ENCODE measurements around the gene NDUFA3. TPM values are rescaled to one million over a fixed set of nuclear protein-coding genes. Genes with fewer than 3 reads are reported as not detected.

Gene NDUFA3
- total RNA-seq, 4 donors from 2014 or later, result 4.7 to 65.8 (median 5.5) TPM; not detected in 1

GRCh38 chr19:54153731-54154326 is 51.2 kb downstream of the NDUFA3 start:
- intact Hi-C loops (cut with DNase I; ENCODE audit: low total_unique reads), result no loop called here
- Histone ChIP-seq H3K36me3 (no peaks in the 10 kb centered on the region), H3K4me3 (no peak overlapping the region), H3K27me3 (no peaks in the 10 kb centered on the region), H3K27ac (no peak overlapping the region), H3K9me3 (no peaks in the 10 kb centered on the region), H3K4me1 (peaks cover 0 to 3% of the 10 kb centered on the region in 2 donors)
- no peak for DNase-seq
- no peak for TF ChIP-seq POLR2A (IDR thresholded peaks at IDR 0.05)
- no peak for TF ChIP-seq CTCF (IDR thresholded peaks at IDR 0.05)

GRCh38 chr19:54154603-54155345 is 52.1 kb downstream of the NDUFA3 start:
- peaks cover 0 to 4% of the 10 kb centered on the region in 2 donors for H3K4me1 ChIP-seq
- no peak overlapping the region for H3K27ac ChIP-seq
- TF ChIP-seq POLR2A (IDR thresholded peaks at IDR 0.05) (no peak), CTCF (IDR thresholded peaks at IDR 0.05) (no peak)
- H3K9me3 ChIP-seq, result no peaks in the 10 kb centered on the region
- intact Hi-C loops (cut with DNase I; ENCODE audit: low total_unique reads), result no loop called here
- no peaks in the 10 kb centered on the region for H3K36me3 ChIP-seq
- no peaks in the 10 kb centered on the region for H3K27me3 ChIP-seq
- no peak overlapping the region for H3K4me3 ChIP-seq
- no peak for DNase-seq

GRCh38 chr19:54155694-54156093 is 53.0 kb downstream of the NDUFA3 start:
- intact Hi-C loops (cut with DNase I; ENCODE audit: low total_unique reads), result no loop called here
- Histone ChIP-seq H3K36me3 (no peaks in the 10 kb centered on the region), H3K4me3 (no peak overlapping the region), H3K4me1 (peaks cover 0 to 4% of the 10 kb centered on the region in 2 donors), H3K27me3 (no peaks in the 10 kb centered on the region), H3K9me3 (no peaks in the 10 kb centered on the region), H3K27ac (no peak overlapping the region)
- TF ChIP-seq CTCF (IDR thresholded peaks at IDR 0.05) (no peak), POLR2A (IDR thresholded peaks at IDR 0.05) (no peak)
- no peak for DNase-seq

- no peak for TF ChIP-seq POLR2A (IDR thresholded peaks at IDR 0.05)
- DNase-seq, result no peak
- no peaks in the 10 kb centered on the region for H3K27me3 ChIP-seq
- no peaks in the 10 kb centered on the region for H3K36me3 ChIP-seq
- no peaks in the 10 kb centered on the region for H3K9me3 ChIP-seq
- no peak overlapping the region for H3K27ac ChIP-seq
- intact Hi-C loops (cut with DNase I; ENCODE audit: low total_unique reads), result no loop called here
- H3K4me1 ChIP-seq, result peaks cover 0 to 4% of the 10 kb centered on the region in 2 donors
- H3K4me3 ChIP-seq, result no peak overlapping the region
Measured at GRCh38 chr19:54156490-54156889, 53.8 kb downstream of the NDUFA3 start.

GRCh38 chr19:54156953-54157352 is 54.3 kb downstream of the NDUFA3 start:
- TF ChIP-seq POLR2A (IDR thresholded peaks at IDR 0.05), result no peak
- no peak for TF ChIP-seq CTCF (IDR thresholded peaks at IDR 0.05)
- Histone ChIP-seq H3K4me1 (peaks cover 0 to 4% of the 10 kb centered on the region in 2 donors), H3K36me3 (no peaks in the 10 kb centered on the region), H3K4me3 (no peak overlapping the region), H3K9me3 (no peaks in the 10 kb centered on the region), H3K27ac (no peak overlapping the region), H3K27me3 (no peaks in the 10 kb centered on the region)
- intact Hi-C loops (cut with DNase I; ENCODE audit: low total_unique reads), result no loop called here
- DNase-seq, result no peak

Other genes starting within 250 kb of the NDUFA3 start
- gene MYADM, start 235.0 kb upstream of the NDUFA3 start, total RNA-seq, result 100 to 1,000 TPM in 1 of 4 donors, 10 to 100 TPM in 3; 22.7 to 386 (median 77.4) TPM
- gene PRKCG, start 220.7 kb upstream of the NDUFA3 start, total RNA-seq, result under 1 TPM in 1 of 4 donors, not detected in 3; 0.69 TPM
- 1 to 10 TPM in 1 of 4 donors, not detected in 3; 1.0 TPM for gene CACNG7, start 193.6 kb upstream of the NDUFA3 start, total RNA-seq
- gene CACNG8, start 139.9 kb upstream of the NDUFA3 start, total RNA-seq, result under 1 TPM in 2 of 4 donors, not detected in 2; 0.21 to 0.24 TPM
- 1 to 10 TPM in 1 of 4 donors, under 1 TPM in 1, not detected in 2; 0.55 to 1.7 TPM for gene CACNG6, start 111.2 kb upstream of the NDUFA3 start, total RNA-seq
- gene VSTM1, start 39.0 kb upstream of the NDUFA3 start, total RNA-seq, result not detected
- gene TARM1, start 21.5 kb upstream of the NDUFA3 start, total RNA-seq, result not detected
- 1 to 10 TPM in 1 of 4 donors, under 1 TPM in 1, not detected in 2; 0.91 to 6.5 TPM for gene OSCAR, start 2.1 kb upstream of the NDUFA3 start, total RNA-seq
- 10 to 100 TPM in 2 of 4 donors, 1 to 10 TPM in 1, under 1 TPM in 1; 0.88 to 37.1 (median 9.9) TPM for gene TFPT, start 12.8 kb downstream of the NDUFA3 start, total RNA-seq
- gene PRPF31, start 12.9 kb downstream of the NDUFA3 start, total RNA-seq, result 10 to 100 TPM; 17.9 to 97.3 (median 52.6) TPM
- gene CNOT3, start 34.9 kb downstream of the NDUFA3 start, total RNA-seq, result 10 to 100 TPM in 2 of 4 donors, 1 to 10 TPM in 1, under 1 TPM in 1; 0.88 to 41.6 (median 9.9) TPM
- gene LENG1, start 56.9 kb downstream of the NDUFA3 start, total RNA-seq, result 10 to 100 TPM in 2 of 4 donors, 1 to 10 TPM in 2; 3.7 to 52.8 (median 23.8) TPM
- 10 to 100 TPM in 1 of 4 donors, 1 to 10 TPM in 2, not detected in 1; 1.3 to 31.0 (median 3.0) TPM for gene TMC4, start 70.3 kb downstream of the NDUFA3 start, total RNA-seq
- gene MBOAT7, start 86.7 kb downstream of the NDUFA3 start, total RNA-seq, result 10 to 100 TPM in 3 of 4 donors, 1 to 10 TPM in 1; 5.3 to 47.8 (median 19.2) TPM
- gene TSEN34, start 88.5 kb downstream of the NDUFA3 start, total RNA-seq, result 10 to 100 TPM; 13.1 to 66.4 (median 32.2) TPM
- gene RPS9, start 98.0 kb downstream of the NDUFA3 start, total RNA-seq, result 1,000 to 10,000 TPM; 1,240 to 3,586 (median 2,088) TPM
- gene LILRB3, start 120.2 kb downstream of the NDUFA3 start, total RNA-seq, result 1 to 10 TPM in 2 of 4 donors, not detected in 2; 3.0 to 5.3 TPM
- gene LILRA6, start 139.9 kb downstream of the NDUFA3 start, total RNA-seq, result 1 to 10 TPM in 2 of 4 donors, not detected in 2; 1.0 to 1.7 TPM
- gene LILRB5, start 154.4 kb downstream of the NDUFA3 start, total RNA-seq, result 1 to 10 TPM in 3 of 4 donors, not detected in 1; 3.2 to 3.7 (median 3.7) TPM
- gene LILRB2, start 178.3 kb downstream of the NDUFA3 start, total RNA-seq, result 1 to 10 TPM in 3 of 4 donors, under 1 TPM in 1; 0.41 to 4.2 (median 1.7) TPM
- 1 to 10 TPM in 2 of 4 donors, under 1 TPM in 1, not detected in 1; 0.35 to 9.7 (median 2.8) TPM for gene LILRA5, start 210.3 kb downstream of the NDUFA3 start, total RNA-seq
- not detected for gene LILRA4, start 236.3 kb downstream of the NDUFA3 start, total RNA-seq

Data from uterus (tissue), 4 donors.